VCaP (cell line): ENCODE results near the gene SIGLEC1.
A peak's percentile ranks its signal among the peaks of the same experiment; 100 is the strongest.

Experiments used
- H3K27ac ChIP-seq: fragments of 450-650 bp; 2 replicates; pipeline ENCODE4 v1.5.1; 2017
- CTCF ChIP-seq: fragments of 450-650 bp; conservative IDR thresholded peaks from 2 replicates; pipeline ENCODE4 v1.5.1; 2017; ENCODE audit warnings: mild to moderate bottlenecking, moderate library complexity

SIGLEC1 gene

GRCh38 chr20:3710703-3711483 is 1.5 kb downstream of the SIGLEC1 start:
- TF ChIP-seq CTCF, result peak; percentile 92

GRCh38 chr20:3710011-3710466 is 2.4 kb downstream of the SIGLEC1 start:
- no peak overlapping the region for H3K27ac ChIP-seq
- no peak for TF ChIP-seq CTCF

More at GRCh38 chr20:3710703-3711483, 1.5 kb downstream of the SIGLEC1 start:
- no peak overlapping the region for H3K27ac ChIP-seq

- TF ChIP-seq CTCF, result no peak
- H3K27ac ChIP-seq, result no peak overlapping the region
These were observed 4.9 kb downstream of the SIGLEC1 start for GRCh38 chr20:3707508-3707899.

GRCh38 chr20:3706774-3707507 is 5.5 kb downstream of the SIGLEC1 start:
- TF ChIP-seq CTCF, result no peak
- no peak overlapping the region for H3K27ac ChIP-seq

GRCh38 chr20:3705970-3706739 is 6.2 kb downstream of the SIGLEC1 start:
- TF ChIP-seq CTCF, result no peak
- H3K27ac ChIP-seq, result no peak overlapping the region

GRCh38 chr20:3705491-3705969 is 6.9 kb downstream of the SIGLEC1 start:
- no peak overlapping the region for H3K27ac ChIP-seq
- no peak for TF ChIP-seq CTCF

- TF ChIP-seq CTCF, result no peak
- no peak overlapping the region for H3K27ac ChIP-seq
These were observed 8.3 kb downstream of the SIGLEC1 start for GRCh38 chr20:3704087-3704486.
